ENCODE results near the gene ZMYND11. TPM values are rescaled to one million over a fixed set of nuclear protein-coding genes. Genes with fewer than 3 reads are reported as not detected.

The ZMYND11 gene
- total and polyA plus RNA-seq, 2 donors (not counting 1 experiment from before 2014, with no cell fraction given), result 57.0 to 68.4 TPM

DNA sequence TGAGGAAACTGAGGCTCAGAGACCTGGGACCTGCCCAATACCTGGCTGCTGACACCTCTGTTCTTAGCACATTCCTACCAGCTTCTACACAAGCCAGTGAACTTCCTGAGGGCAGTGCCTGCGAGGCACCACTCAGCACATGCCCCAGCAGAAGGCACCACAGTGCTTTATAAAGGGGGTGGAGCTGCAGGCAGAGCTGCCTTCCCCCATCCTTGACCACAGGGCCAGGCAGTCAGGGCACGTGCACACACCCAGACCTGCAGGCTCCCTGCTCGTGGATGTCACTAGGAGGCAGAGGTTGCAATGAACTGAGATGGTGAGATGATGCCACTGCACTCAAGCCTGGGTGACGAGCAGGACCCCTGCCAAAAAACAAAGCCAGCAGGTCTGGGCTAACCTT lies 47.0 kb upstream of the ZMYND11 start:
- no peak overlapping the region for H3K4me3 ChIP-seq (replicated peaks in 1 of 4; ENCODE audit: control extremely low read depth in 1 of 4, insufficient read depth in 1 of 4, low read depth in 3 of 4, low read length in 4 of 4)
- no peaks in the 10 kb centered on the region for H3K4me1 ChIP-seq (ENCODE audit: control insufficient read depth, extremely low read depth, insufficient read depth, low read length)
- H3K4me2 ChIP-seq (ENCODE audit: extremely low read depth, insufficient read depth, low read length), result no peak overlapping the region
- no peak overlapping the region for H3K27ac ChIP-seq (ENCODE audit: insufficient read depth, low read length)
- DNase-seq (ENCODE audit: low read depth in 2 of 2), result no peak
- TF ChIP-seq EZH2 (IDR thresholded peaks at IDR 0.05; ENCODE audit: low read length, missing control alignments), result no peak
- TF ChIP-seq, protein P1, sequence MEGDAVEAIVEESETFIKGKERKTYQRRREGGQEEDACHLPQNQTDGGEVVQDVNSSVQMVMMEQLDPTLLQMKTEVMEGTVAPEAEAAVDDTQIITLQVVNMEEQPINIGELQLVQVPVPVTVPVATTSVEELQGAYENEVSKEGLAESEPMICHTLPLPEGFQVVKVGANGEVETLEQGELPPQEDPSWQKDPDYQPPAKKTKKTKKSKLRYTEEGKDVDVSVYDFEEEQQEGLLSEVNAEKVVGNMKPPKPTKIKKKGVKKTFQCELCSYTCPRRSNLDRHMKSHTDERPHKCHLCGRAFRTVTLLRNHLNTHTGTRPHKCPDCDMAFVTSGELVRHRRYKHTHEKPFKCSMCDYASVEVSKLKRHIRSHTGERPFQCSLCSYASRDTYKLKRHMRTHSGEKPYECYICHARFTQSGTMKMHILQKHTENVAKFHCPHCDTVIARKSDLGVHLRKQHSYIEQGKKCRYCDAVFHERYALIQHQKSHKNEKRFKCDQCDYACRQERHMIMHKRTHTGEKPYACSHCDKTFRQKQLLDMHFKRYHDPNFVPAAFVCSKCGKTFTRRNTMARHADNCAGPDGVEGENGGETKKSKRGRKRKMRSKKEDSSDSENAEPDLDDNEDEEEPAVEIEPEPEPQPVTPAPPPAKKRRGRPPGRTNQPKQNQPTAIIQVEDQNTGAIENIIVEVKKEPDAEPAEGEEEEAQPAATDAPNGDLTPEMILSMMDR (conservative IDR thresholded peaks at IDR 0.05 in 1 of 2, IDR thresholded peaks at IDR 0.05 in 1 of 2; ENCODE audit: low read depth in 1 of 2, low read length in 2 of 2), result no peak
- H3K79me2 ChIP-seq (ENCODE audit: control insufficient read depth, insufficient read depth, low read length), result no peaks in the 10 kb centered on the region
- no peaks in the 10 kb centered on the region for H4K20me1 ChIP-seq (ENCODE audit: control insufficient read depth, extremely low read depth, insufficient read depth, low read length)
- no peaks in the 10 kb centered on the region for H3K36me3 ChIP-seq (ENCODE audit: control insufficient read depth, insufficient read depth, low read length)
- peaks cover 3% of the 10 kb centered on the region for H3K27me3 ChIP-seq (ENCODE audit: control insufficient read depth, insufficient read depth, low read length)
- no peak overlapping the region for H2AFZ ChIP-seq (ENCODE audit: low read length)
- H3K9me3 ChIP-seq (ENCODE audit: control insufficient read depth, insufficient read depth, low read depth, low read length), result no peaks in the 10 kb centered on the region
- H3K9ac ChIP-seq (ENCODE audit: insufficient read depth, low read length), result no peak overlapping the region

DNA sequence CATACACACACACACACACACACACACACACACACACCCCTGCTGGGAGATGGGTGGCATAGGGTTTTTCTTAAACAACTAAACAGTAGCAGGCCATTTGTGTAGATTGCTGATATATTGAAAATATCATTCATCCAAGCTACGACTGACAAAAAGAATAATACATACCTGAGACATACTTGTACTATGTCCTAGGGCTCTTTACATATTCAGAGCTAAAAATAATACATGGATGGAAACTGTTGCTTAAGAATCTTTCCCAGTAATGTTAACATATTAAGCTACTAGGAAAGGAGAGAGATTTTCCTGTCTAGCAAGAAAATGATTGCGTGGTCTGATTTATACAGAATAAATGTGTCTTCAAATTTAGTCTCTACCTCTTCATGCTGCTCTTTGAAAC lies 46.0 kb upstream of the ZMYND11 start:
- H3K9ac ChIP-seq (ENCODE audit: insufficient read depth, low read length), result no peak overlapping the region
- TF ChIP-seq, protein P1 (conservative IDR thresholded peaks at IDR 0.05 in 1 of 2, IDR thresholded peaks at IDR 0.05 in 1 of 2; ENCODE audit: low read depth in 1 of 2, low read length in 2 of 2), result no peak
- no peak for TF ChIP-seq EZH2 (IDR thresholded peaks at IDR 0.05; ENCODE audit: low read length, missing control alignments)
- no peaks in the 10 kb centered on the region for H3K36me3 ChIP-seq (ENCODE audit: control insufficient read depth, insufficient read depth, low read length)
- no peak overlapping the region for H3K4me3 ChIP-seq (replicated peaks in 1 of 4; ENCODE audit: control extremely low read depth in 1 of 4, insufficient read depth in 1 of 4, low read depth in 3 of 4, low read length in 4 of 4)
- DNase-seq (ENCODE audit: low read depth in 2 of 2), result no peak
- H3K9me3 ChIP-seq (ENCODE audit: control insufficient read depth, insufficient read depth, low read depth, low read length), result no peaks in the 10 kb centered on the region
- no peaks in the 10 kb centered on the region for H4K20me1 ChIP-seq (ENCODE audit: control insufficient read depth, extremely low read depth, insufficient read depth, low read length)
- H3K79me2 ChIP-seq (ENCODE audit: control insufficient read depth, insufficient read depth, low read length), result no peaks in the 10 kb centered on the region
- H3K27ac ChIP-seq (ENCODE audit: insufficient read depth, low read length), result no peak overlapping the region
- no peak overlapping the region for H2AFZ ChIP-seq (ENCODE audit: low read length)
- H3K27me3 ChIP-seq (ENCODE audit: control insufficient read depth, insufficient read depth, low read length), result peaks cover 3% of the 10 kb centered on the region
- H3K4me2 ChIP-seq (ENCODE audit: extremely low read depth, insufficient read depth, low read length), result no peak overlapping the region
- H3K4me1 ChIP-seq (ENCODE audit: control insufficient read depth, extremely low read depth, insufficient read depth, low read length), result no peaks in the 10 kb centered on the region

GRCh38 chr10:90161-90560 lies 45.1 kb upstream of the ZMYND11 start:
- Histone ChIP-seq H3K27ac (ENCODE audit: insufficient read depth, low read length) (no peak overlapping the region), H3K9me3 (ENCODE audit: control insufficient read depth, insufficient read depth, low read depth, low read length) (no peaks in the 10 kb centered on the region), H4K20me1 (ENCODE audit: control insufficient read depth, extremely low read depth, insufficient read depth, low read length) (no peaks in the 10 kb centered on the region), H3K36me3 (ENCODE audit: control insufficient read depth, insufficient read depth, low read length) (no peaks in the 10 kb centered on the region), H3K4me1 (ENCODE audit: control insufficient read depth, extremely low read depth, insufficient read depth, low read length) (no peaks in the 10 kb centered on the region), H3K4me3 (replicated peaks in 1 of 4; ENCODE audit: control extremely low read depth in 1 of 4, insufficient read depth in 1 of 4, low read depth in 3 of 4, low read length in 4 of 4) (no peak overlapping the region), H2AFZ (ENCODE audit: low read length) (no peak overlapping the region), H3K4me2 (ENCODE audit: extremely low read depth, insufficient read depth, low read length) (no peak overlapping the region), H3K79me2 (ENCODE audit: control insufficient read depth, insufficient read depth, low read length) (no peaks in the 10 kb centered on the region), H3K9ac (ENCODE audit: insufficient read depth, low read length) (no peak overlapping the region), H3K27me3 (ENCODE audit: control insufficient read depth, insufficient read depth, low read length) (peaks cover 3% of the 10 kb centered on the region)
- no peak for DNase-seq (ENCODE audit: low read depth in 2 of 2)
- TF ChIP-seq, protein P1 (conservative IDR thresholded peaks at IDR 0.05 in 1 of 2, IDR thresholded peaks at IDR 0.05 in 1 of 2; ENCODE audit: low read depth in 1 of 2, low read length in 2 of 2), result no peak
- TF ChIP-seq EZH2 (IDR thresholded peaks at IDR 0.05; ENCODE audit: low read length, missing control alignments), result no peak
